ENCODE measurements around the gene ATP5PO. TPM values are rescaled to one million over a fixed set of nuclear protein-coding genes. Genes with fewer than 3 reads are reported as not detected.

Gene ATP5PO
- polyA plus RNA-seq (2011; rRNA removed) (300 and 365 TPM in 2 replicates), polyA minus RNA-seq (2011; rRNA and poly(A)+ RNA removed) (40.1 and 58.9 TPM in 2 replicates)

GRCh38 chr21:33915368-33916199 is at the start of gene ATP5PO:
Gene ATP5PO (minus strand): TSS chr21:33915804. CDS start chr21:33915763, 41 bp downstream.
- ChIA-PET CTCF (interaction anchor here (1.3 to 1.8 kb wide), 2 partner anchors 8 to 432 kb away, joined by 3 to 6 read pairs; no protein-coding TSS in a partner anchor), POLR2A (no interaction called here)
- Histone ChIP-seq H3K4me3 (ENCODE audit: low read depth, low read length) (peak within 1 kb of the TSS; percentile 69), H3K27me3 (ENCODE audit: control insufficient read depth, insufficient read depth, low read length) (no peaks in the 10 kb centered on the region), H3K27ac (ENCODE audit: low read depth, low read length) (no peak within 1 kb of the TSS), H3K9me3 (ENCODE audit: control insufficient read depth, insufficient read depth, low read length) (no peaks in the 10 kb centered on the region)
- DNase-seq (ENCODE audit: low read depth, low spot score), result peak; percentile 94
- no peak; the same call in 1 of the 2 replicates for TF ChIP-seq CTCF (IDR thresholded peaks at IDR 0.05; ENCODE audit: low read depth, low read length)

- CTCF ChIA-PET, result interaction anchor here (1.6 kb wide), 1 partner anchor 40 kb away, joined by 4 read pairs; no protein-coding TSS in a partner anchor
- no peaks in the 10 kb centered on the region; the same call in 1 of the 2 replicates for H3K9me3 ChIP-seq (ENCODE audit: control insufficient read depth, insufficient read depth, low read length)
- H3K27me3 ChIP-seq (ENCODE audit: control insufficient read depth, insufficient read depth, low read length), result no peaks in the 10 kb centered on the region
- POLR2A ChIA-PET, result interaction anchor here (0.7 to 0.8 kb wide), 2 partner anchors 70 to 372 kb away, joined by 4 to 5 read pairs; no protein-coding TSS in a partner anchor
- no peak overlapping the region for H3K27ac ChIP-seq (ENCODE audit: low read depth, low read length)
- H3K4me3 ChIP-seq (ENCODE audit: low read depth, low read length), result no peak overlapping the region
- TF ChIP-seq CTCF (IDR thresholded peaks at IDR 0.05; ENCODE audit: low read depth, low read length), result no peak
- DNase-seq (ENCODE audit: low read depth, low spot score), result no peak
Measured at GRCh38 chr21:33964706-33965325, 49.2 kb upstream of the ATP5PO start.

- no peak for DNase-seq (ENCODE audit: low read depth, low spot score)
- ChIA-PET CTCF (interaction anchor here (1.6 kb wide), 1 partner anchor 40 kb away, joined by 4 read pairs; no protein-coding TSS in a partner anchor), POLR2A (interaction anchor here (0.8 kb wide), 1 partner anchor 373 kb away, joined by 4 read pairs; no protein-coding TSS in a partner anchor)
- Histone ChIP-seq H3K27me3 (ENCODE audit: control insufficient read depth, insufficient read depth, low read length) (no peaks in the 10 kb centered on the region), H3K27ac (ENCODE audit: low read depth, low read length) (no peak overlapping the region), H3K9me3 (ENCODE audit: control insufficient read depth, insufficient read depth, low read length) (no peaks in the 10 kb centered on the region; the same call in 1 of the 2 replicates), H3K4me3 (ENCODE audit: low read depth, low read length) (no peak overlapping the region)
- TF ChIP-seq CTCF (IDR thresholded peaks at IDR 0.05; ENCODE audit: low read depth, low read length), result no peak
Measured at GRCh38 chr21:33963848-33964555, 48.4 kb upstream of the ATP5PO start.

- no peak for DNase-seq (ENCODE audit: low read depth, low spot score)
- no peaks in the 10 kb centered on the region for H3K27me3 ChIP-seq (ENCODE audit: control insufficient read depth, insufficient read depth, low read length)
- H3K4me3 ChIP-seq (ENCODE audit: low read depth, low read length), result no peak overlapping the region
- no peak for TF ChIP-seq CTCF (IDR thresholded peaks at IDR 0.05; ENCODE audit: low read depth, low read length)
- POLR2A ChIA-PET, result no interaction called here
- H3K9me3 ChIP-seq (ENCODE audit: control insufficient read depth, insufficient read depth, low read length), result no peaks in the 10 kb centered on the region; the same call in 1 of the 2 replicates
- H3K27ac ChIP-seq (ENCODE audit: low read depth, low read length), result no peak overlapping the region
- CTCF ChIA-PET, result interaction anchor here (0.7 kb wide), 1 partner anchor 18 kb away, joined by 3 read pairs; no protein-coding TSS in a partner anchor
Measured at GRCh38 chr21:33962290-33962689, 46.7 kb upstream of the ATP5PO start.

All from AG04450 (cell line).